H9 (cell line): ENCODE results near the gene CFAP46. TPM values are rescaled to one million over a fixed set of nuclear protein-coding genes. Genes with fewer than 3 reads are reported as not detected.
"Not testable (repeated sequence)": the region's sequence is repeated elsewhere in the genome, so short reads cannot be mapped to it uniquely, and the experiment has no call there.

Experiments used
- DNase-seq: peaks from one replicate; pipeline ENCODE4 v3.0.0-alpha.2; 2017
- H2AFZ ChIP-seq: one replicate; pipeline ENCODE4 v1.6.1; 2013; ENCODE audit warnings: mild to moderate bottlenecking, low read length, control low read depth, moderate library complexity
- H2AK5ac ChIP-seq: 2 replicates; pipeline ENCODE4 v1.6.1; 2013; ENCODE audit warnings: low read length, control low read depth, mixed read lengths; ENCODE audit not compliant: insufficient read length
- H2BK120ac ChIP-seq: one replicate; pipeline ENCODE4 v1.6.1; 2013; ENCODE audit warnings: low read depth, mild to moderate bottlenecking, low read length, control low read depth, inconsistent platforms; ENCODE audit not compliant: poor library complexity, severe bottlenecking
- H2BK12ac ChIP-seq: 2 replicates; pipeline ENCODE4 v1.6.1; 2013; ENCODE audit warnings: low read length, control low read depth, mixed read lengths, low read depth; ENCODE audit not compliant: insufficient read length
- H2BK15ac ChIP-seq: 2 replicates; pipeline ENCODE4 v1.6.1; 2013; ENCODE audit warnings: low read depth, low read length, control low read depth
- H2BK20ac ChIP-seq: one replicate; pipeline ENCODE4 v1.6.1; 2013; ENCODE audit warnings: low read depth, mild to moderate bottlenecking, low read length, control low read depth, inconsistent platforms; ENCODE audit not compliant: poor library complexity, severe bottlenecking
- H2BK5ac ChIP-seq: 2 replicates; pipeline ENCODE4 v1.6.1; 2013; ENCODE audit warnings: low read length, control low read depth, mixed read lengths; ENCODE audit not compliant: insufficient read length
- H3K14ac ChIP-seq: 2 replicates; pipeline ENCODE4 v1.6.1; 2013; ENCODE audit warnings: low read length, control low read depth; ENCODE audit not compliant: insufficient read depth
- H3K18ac ChIP-seq: 2 replicates; pipeline ENCODE4 v1.6.1; 2013; ENCODE audit warnings: low read depth, mild to moderate bottlenecking, mixed read lengths, low read length, control low read depth; ENCODE audit not compliant: insufficient read length
- H3K23ac ChIP-seq: 2 replicates; pipeline ENCODE4 v1.6.1; 2013; ENCODE audit warnings: low read length, control low read depth, mixed read lengths, low read depth; ENCODE audit not compliant: insufficient read length
- H3K23me2 ChIP-seq: 2 replicates; pipeline ENCODE4 v1.6.1; 2013; ENCODE audit warnings: low read depth, mild to moderate bottlenecking, mixed read lengths, low read length, control low read depth; ENCODE audit not compliant: insufficient read length, poor library complexity, severe bottlenecking
- H3K27ac ChIP-seq: 2 replicates; pipeline ENCODE4 v1.5.1; 2013; ENCODE audit warnings: low read length, control low read depth, mixed read lengths, low read depth; ENCODE audit not compliant: insufficient read length
- H3K27me3 ChIP-seq: 2 replicates; pipeline ENCODE4 v1.6.1; 2013; ENCODE audit warnings: low read length, control low read depth, inconsistent platforms; ENCODE audit not compliant: insufficient read depth
- H3K4ac ChIP-seq: 2 replicates; pipeline ENCODE4 v1.6.1; 2013; ENCODE audit warnings: low read depth, mild to moderate bottlenecking, control low read depth, inconsistent platforms, low read length, moderate library complexity
- H3K4me1 ChIP-seq: 2 replicates; pipeline ENCODE4 v1.6.1; 2013; ENCODE audit warnings: low read length, control low read depth, inconsistent platforms; ENCODE audit not compliant: insufficient read depth
- H3K4me2 ChIP-seq: 2 replicates; pipeline ENCODE4 v1.6.1; 2013; ENCODE audit warnings: low read length, control low read depth, mixed read lengths; ENCODE audit not compliant: insufficient read length, insufficient read depth
- H3K56ac ChIP-seq: 2 replicates; pipeline ENCODE4 v1.6.1; 2013; ENCODE audit warnings: low read depth, mild to moderate bottlenecking, mixed read lengths, low read length, control low read depth; ENCODE audit not compliant: insufficient read length
- H3K79me1 ChIP-seq: 2 replicates; pipeline ENCODE4 v1.6.1; 2013; ENCODE audit warnings: low read depth, mild to moderate bottlenecking, moderate library complexity, low read length, control low read depth, inconsistent platforms; ENCODE audit not compliant: insufficient read depth, poor library complexity, severe bottlenecking
- H3K79me2 ChIP-seq: 2 replicates; pipeline ENCODE4 v1.6.1; 2013; ENCODE audit warnings: low read length, control low read depth, inconsistent platforms; ENCODE audit not compliant: insufficient read depth
- H3K9ac ChIP-seq: 2 replicates; pipeline ENCODE4 v1.6.1; 2013; ENCODE audit warnings: low read length, control low read depth, mixed read lengths; ENCODE audit not compliant: insufficient read length; ENCODE audit errors: extremely low read depth
- H3K9me3 ChIP-seq: one replicate; pipeline ENCODE4 v1.6.1; 2013; ENCODE audit warnings: low read depth, low read length, inconsistent platforms; ENCODE audit not compliant: control insufficient read depth
- H3T11ph ChIP-seq: one replicate; pipeline ENCODE4 v1.6.1; 2013; ENCODE audit warnings: mild to moderate bottlenecking, low read length, control low read depth, inconsistent platforms
- H4K20me1 ChIP-seq: one replicate; pipeline ENCODE4 v1.6.1; 2013; ENCODE audit not compliant: control insufficient read depth, insufficient read length, insufficient read depth
- H4K5ac ChIP-seq: 2 replicates; pipeline ENCODE4 v1.6.1; 2013; ENCODE audit warnings: low read depth, mild to moderate bottlenecking, mixed read lengths, low read length, control low read depth; ENCODE audit not compliant: insufficient read length
- H4K8ac ChIP-seq: replicated peaks from 2 replicates; pipeline ENCODE4 v1.6.1; 2013; ENCODE audit warnings: low read length, control low read depth, mixed read lengths, low read depth; ENCODE audit not compliant: insufficient read length
- H4K91ac ChIP-seq: 2 replicates; pipeline ENCODE4 v1.6.1; 2013; ENCODE audit warnings: low read depth, mild to moderate bottlenecking, moderate library complexity, mixed read lengths, low read length, control low read depth; ENCODE audit not compliant: insufficient read length
- H3K27ac Mint-ChIP-seq, 3 experiments: 2 replicates in 2 of 3; 3 replicates in 1 of 3; pipeline ENCODE4 v1.8.0; 2020 to 2021; ENCODE audit warnings: mixed read lengths in 3 of 3, mild to moderate bottlenecking in 1 of 3, moderate library complexity in 1 of 3
- H3K27me3 Mint-ChIP-seq: 2 replicates; pipeline ENCODE4 v1.8.0; 2021; ENCODE audit warnings: low read depth, mild to moderate bottlenecking, moderate library complexity, mixed read lengths
- H3K36me3 Mint-ChIP-seq, 3 experiments: 2 replicates in 2 of 3; 3 replicates in 1 of 3; pipeline ENCODE4 v1.8.0; 2020 to 2021; ENCODE audit warnings: low read depth in 3 of 3, mixed read lengths in 3 of 3; ENCODE audit not compliant: insufficient read depth in 1 of 3
- H3K4me1 Mint-ChIP-seq, 2 experiments: 2 replicates each; pipeline ENCODE4 v1.8.0; 2020; ENCODE audit warnings: mixed read lengths in 2 of 2
- H3K4me3 Mint-ChIP-seq, 2 experiments: 2 replicates in 1 of 2; 3 replicates in 1 of 2; pipeline ENCODE4 v1.8.0; 2020 to 2021; ENCODE audit warnings: mild to moderate bottlenecking in 2 of 2, mixed read lengths in 2 of 2, moderate library complexity in 1 of 2
- H3K9me3 Mint-ChIP-seq, 2 experiments: 2 replicates in 1 of 2; 3 replicates in 1 of 2; pipeline ENCODE4 v1.8.0; 2020; ENCODE audit warnings: mild to moderate bottlenecking in 2 of 2, mixed read lengths in 2 of 2, moderate library complexity in 1 of 2
- WGBS: extraction: QIAGEN DNeasy Blood & Tissue Kit; methylation state at CpG from one replicate; pipeline ENCODE4 v1.1.7; 2013; ENCODE audit warnings: missing lambda C conversion rate, low lambda C conversion rate, mixed read lengths; ENCODE audit not compliant: insufficient read length; ENCODE audit errors: extremely low coverage; 5-methylcytosine and 5-hydroxymethylcytosine counted together
- total RNA-seq: library from RNA; stranded (reverse); gene quantifications from 2 replicates; pipeline ENCODE4 v1.2.1, GENCODE V29; 2021
- TF ChIP-seq, protein P1 (sequence below): fragments of 200-600 bp; sonication (generic); conservative IDR thresholded peaks from 3 replicates; pipeline ENCODE4 v1.8.0; 2021; ENCODE audit warnings: antibody characterized with exemption, mild to moderate bottlenecking

CFAP46 gene
- total RNA-seq, 1 experiment from 2014 or later = 3.1 TPM

DNA sequence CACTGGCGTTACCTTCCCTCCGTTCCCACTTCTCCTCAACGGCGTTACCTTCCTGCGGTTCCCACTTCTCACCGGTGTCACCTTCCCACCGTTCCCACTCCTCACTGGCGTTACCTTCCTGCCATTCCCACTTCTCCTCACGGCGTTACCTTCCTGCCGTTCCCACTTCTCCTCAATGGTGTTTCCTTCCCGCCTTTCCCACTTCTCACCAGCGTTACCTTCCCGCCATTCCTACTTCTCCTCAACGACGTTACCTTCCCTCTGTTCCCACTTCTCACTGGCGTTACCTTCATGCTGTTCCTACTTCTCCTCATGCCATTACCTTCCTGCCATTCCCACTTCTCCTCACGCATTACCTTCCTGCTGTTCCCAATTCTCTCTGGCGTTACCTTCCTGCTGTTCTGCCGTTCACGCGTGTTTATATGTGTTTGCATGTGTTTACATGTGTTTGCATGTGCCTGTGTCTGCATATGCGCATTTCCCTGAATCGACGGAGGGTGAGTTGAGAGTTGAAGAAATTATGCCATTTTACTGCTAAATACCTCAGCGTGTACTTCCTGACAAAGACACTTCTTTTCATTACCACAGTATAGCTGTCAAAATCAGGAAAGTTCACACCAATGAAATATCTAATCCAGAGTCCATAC, 23.2 kb upstream of the CFAP46 start:
- Mint-ChIP-seq H3K4me1 (peaks cover 11 to 20% of the 10 kb centered on the region in 2 experiments), H3K27ac (no peak overlapping the region), H3K36me3 (peaks cover 0 to 3% (median 0%) of the 10 kb centered on the region in 3 experiments; a peak in 2 of 7 replicates), H3K27me3 (peaks cover 29% of the 10 kb centered on the region), H3K4me3 (no peak overlapping the region), H3K9me3 (peaks cover 2 to 5% of the 10 kb centered on the region in 2 experiments; a peak in 3 of 5 replicates)
- Histone ChIP-seq H3K9me3 (no peaks in the 10 kb centered on the region), H4K91ac (no peak overlapping the region), H3K14ac (no peak overlapping the region), H2BK15ac (no peak overlapping the region), H3K27me3 (no peaks in the 10 kb centered on the region; the same call in 1 of the 2 replicates), H3K23me2 (peaks cover 3% of the 10 kb centered on the region), H2AK5ac (no peak overlapping the region), H3K4ac (no peak overlapping the region), H2AFZ (no peak overlapping the region), H3K27ac (no peak overlapping the region), H3K56ac (no peak overlapping the region), H4K20me1 (no peaks in the 10 kb centered on the region), H2BK5ac (no peak overlapping the region), H3K4me1 (no peaks in the 10 kb centered on the region; the same call in 1 of the 2 replicates), H3K18ac (no peak overlapping the region), H2BK20ac (no peak overlapping the region), H3T11ph (no peak overlapping the region), H3K9ac (no peak overlapping the region), H3K4me2 (no peak overlapping the region), H3K23ac (no peak overlapping the region), H4K8ac (no peak overlapping the region), H4K5ac (no peak overlapping the region), H3K79me1 (no peaks in the 10 kb centered on the region), H2BK120ac (no peak overlapping the region), H2BK12ac (no peak overlapping the region), H3K79me2 (no peaks in the 10 kb centered on the region)
- WGBS = no CpG with 5 or more reads among the region's 26 CpGs
- TF ChIP-seq, protein P1, sequence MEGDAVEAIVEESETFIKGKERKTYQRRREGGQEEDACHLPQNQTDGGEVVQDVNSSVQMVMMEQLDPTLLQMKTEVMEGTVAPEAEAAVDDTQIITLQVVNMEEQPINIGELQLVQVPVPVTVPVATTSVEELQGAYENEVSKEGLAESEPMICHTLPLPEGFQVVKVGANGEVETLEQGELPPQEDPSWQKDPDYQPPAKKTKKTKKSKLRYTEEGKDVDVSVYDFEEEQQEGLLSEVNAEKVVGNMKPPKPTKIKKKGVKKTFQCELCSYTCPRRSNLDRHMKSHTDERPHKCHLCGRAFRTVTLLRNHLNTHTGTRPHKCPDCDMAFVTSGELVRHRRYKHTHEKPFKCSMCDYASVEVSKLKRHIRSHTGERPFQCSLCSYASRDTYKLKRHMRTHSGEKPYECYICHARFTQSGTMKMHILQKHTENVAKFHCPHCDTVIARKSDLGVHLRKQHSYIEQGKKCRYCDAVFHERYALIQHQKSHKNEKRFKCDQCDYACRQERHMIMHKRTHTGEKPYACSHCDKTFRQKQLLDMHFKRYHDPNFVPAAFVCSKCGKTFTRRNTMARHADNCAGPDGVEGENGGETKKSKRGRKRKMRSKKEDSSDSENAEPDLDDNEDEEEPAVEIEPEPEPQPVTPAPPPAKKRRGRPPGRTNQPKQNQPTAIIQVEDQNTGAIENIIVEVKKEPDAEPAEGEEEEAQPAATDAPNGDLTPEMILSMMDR = no peak
- DNase-seq = no peak

- H4K8ac ChIP-seq, H2AFZ ChIP-seq, H3K4me3 Mint-ChIP-seq, H4K91ac ChIP-seq, DNase-seq, H3K23ac ChIP-seq, H3K4me1 ChIP-seq, H3K27ac Mint-ChIP-seq, H3K36me3 Mint-ChIP-seq, H3K9me3 Mint-ChIP-seq, H2AK5ac ChIP-seq, H3K56ac ChIP-seq, H4K5ac ChIP-seq, H3K4me2 ChIP-seq, H2BK12ac ChIP-seq, H3K79me1 ChIP-seq, H3K14ac ChIP-seq, H2BK5ac ChIP-seq, H4K20me1 ChIP-seq, H3K18ac ChIP-seq, H3K79me2 ChIP-seq, H3K27me3 ChIP-seq, H3T11ph ChIP-seq, H2BK15ac ChIP-seq, H3K23me2 ChIP-seq, H3K9ac ChIP-seq, H2BK20ac ChIP-seq, H3K9me3 ChIP-seq, H2BK120ac ChIP-seq, H3K27ac ChIP-seq, H3K4ac ChIP-seq: not testable (repeated sequence)
- Mint-ChIP-seq H3K27me3 (peaks cover 27% of the 10 kb centered on the region), H3K4me1 (peaks cover 11 to 20% of the 10 kb centered on the region in 2 experiments)
- no CpG with 5 or more reads among the region's 43 CpGs for WGBS
Observed at GRCh38 chr10:132964707-132965410, 22.5 kb upstream of the CFAP46 start.
